HCT116 (cell line): Measurements from ENCODE around the gene H2AZ2. TPM values are rescaled to one million over a fixed set of nuclear protein-coding genes. Genes with fewer than 3 reads are reported as not detected.
"Not testable (repeated sequence)": the region's sequence is repeated elsewhere in the genome, so short reads cannot be mapped to it uniquely, and the experiment has no call there.

Experiments used
- ATAC-seq: fragments of 200-7000 bp; cut with Tn5 transposase; 2 replicates; pipeline ENCODE4 v1.9.1; 2020; ENCODE audit warnings: mild to moderate bottlenecking, moderate library complexity
- BruUV-seq: library from RNA; stranded (reverse); fragments of 400-500 nt; replicated peaks from 2 replicates; lab custom pipeline; 2021; lab: Mats Ljungman, UMichigan
- CTCF ChIA-PET: fragments of 300-600 bp; sonication (Branson Sonifier 250); formaldehyde crosslinking; loops from one replicate; lab custom pipeline; 2021; ENCODE audit warnings: antibody characterized with exemption; lab: Charles Lee
- POLR2A ChIA-PET: fragments of 300-600, 350-600 bp; sonication (Branson Sonifier 250); formaldehyde crosslinking; loops from one replicate; lab custom pipeline; 2021; ENCODE audit warnings: antibody characterized with exemption; lab: Charles Lee
- RAD21 ChIA-PET, 2 experiments: fragments of 300-600 bp; sonication (Branson Sonifier 250); formaldehyde crosslinking; loops; one replicate each; lab custom pipeline; 2023; ENCODE audit warnings: low total read pairs in 2 of 2; ENCODE audit not compliant: uncharacterized antibody in 2 of 2, unreplicated experiment in 2 of 2, low non-redundant PET in 1 of 2; lab: Charles Lee
- DNase-seq: peaks from one replicate; pipeline ENCODE4 v3.0.0-alpha.2; 2010; ENCODE audit warnings: low read depth, low spot score
- H2AFZ ChIP-seq: fragments of 200-600 bp; shearing (Covaris generic), sonication (generic); 2 replicates; pipeline ENCODE4 v1.6.1; 2017; ENCODE audit warnings: low read depth, mixed run types, mixed read lengths, antibody characterized with exemption, low read length; ENCODE audit not compliant: poor library complexity, severe bottlenecking
- H3K27ac ChIP-seq: 2 replicates; pipeline ENCODE4 v1.5.1; 2012; ENCODE audit warnings: low read depth, low read length
- H3K27me3 ChIP-seq: fragments of 200-600 bp; sonication (generic); 2 replicates; pipeline ENCODE4 v1.6.1; 2016; ENCODE audit warnings: mixed run types, low read length, mixed read lengths; ENCODE audit not compliant: insufficient read depth
- H3K36me3 ChIP-seq, 2 experiments: fragments of 200-500 bp in 1 of 2; fragments of 200-600 bp in 1 of 2; sonication (Bioruptor generic) in 1 of 2; sonication (generic) in 1 of 2; 2 replicates each; pipeline versions ENCODE4 v1.5.1 to v1.6.1; 2014 to 2016; ENCODE audit warnings: low read length in 2 of 2, inconsistent platforms in 1 of 2, mixed read lengths in 1 of 2, mixed run types in 1 of 2; ENCODE audit not compliant: insufficient read depth in 2 of 2, control insufficient read depth in 1 of 2
- H3K4me1 ChIP-seq, 2 experiments: fragments of 200-600 bp in 1 of 2; sonication (generic) in 1 of 2; 2 replicates each; pipeline versions ENCODE4 v1.5.1 to v1.6.1; 2012 to 2017; ENCODE audit warnings: low read length in 2 of 2, inconsistent platforms in 1 of 2, mild to moderate bottlenecking in 1 of 2, mixed read lengths in 1 of 2, mixed run types in 1 of 2, moderate library complexity in 1 of 2; ENCODE audit not compliant: insufficient read depth in 2 of 2, control insufficient read depth in 1 of 2
- H3K4me2 ChIP-seq: fragments of 200-600 bp; sonication (generic); 2 replicates; pipeline ENCODE4 v1.6.1; 2017; ENCODE audit warnings: mixed run types, low read length, mixed read lengths
- H3K4me3 ChIP-seq, 2 experiments: fragments of 200-600 bp in 1 of 2; sonication (generic) in 1 of 2; replicated peaks in 1 of 2; 2 replicates each; pipeline ENCODE4 v1.5.1; 2011 to 2016; ENCODE audit warnings: low read length in 2 of 2, control low read depth in 1 of 2, low read depth in 1 of 2, mild to moderate bottlenecking in 1 of 2, mixed read lengths in 1 of 2, mixed run types in 1 of 2
- H3K79me2 ChIP-seq: fragments of 200-600 bp; sonication (generic); 2 replicates; pipeline ENCODE4 v1.6.1; 2017; ENCODE audit warnings: mild to moderate bottlenecking, mixed run types, low read length, moderate library complexity, mixed read lengths; ENCODE audit not compliant: insufficient read depth
- H3K9ac ChIP-seq: fragments of 200-600 bp; sonication (generic); 2 replicates; pipeline ENCODE4 v1.6.1; 2016; ENCODE audit warnings: low read length, mixed read lengths
- H3K9me2 ChIP-seq: fragments of 200-600 bp; sonication (generic), shearing (Covaris generic); 2 replicates; pipeline ENCODE4 v1.6.1; 2017; ENCODE audit warnings: mixed run types, mild to moderate bottlenecking, moderate library complexity; ENCODE audit not compliant: insufficient read depth
- H3K9me3 ChIP-seq, 2 experiments: fragments of 200-500 bp in 1 of 2; fragments of 200-600 bp in 1 of 2; sonication (Bioruptor generic) in 1 of 2; sonication (generic) in 1 of 2; 2 replicates each; pipeline ENCODE4 v1.6.1; 2014 to 2017; ENCODE audit warnings: low read length in 2 of 2, mixed read lengths in 2 of 2, inconsistent platforms in 1 of 2, low read depth in 1 of 2, mild to moderate bottlenecking in 1 of 2, mixed run types in 1 of 2, moderate library complexity in 1 of 2; ENCODE audit not compliant: control insufficient read depth in 1 of 2, insufficient read depth in 1 of 2
- H4K20me1 ChIP-seq: fragments of 200-600 bp; sonication (generic), shearing (Covaris generic); 2 replicates; pipeline ENCODE4 v1.6.1; 2017; ENCODE audit warnings: mixed run types, mild to moderate bottlenecking, moderate library complexity; ENCODE audit not compliant: insufficient read depth
- FOSL1 ChIP-seq: IDR thresholded peaks from 2 replicates; pipeline ENCODE4 v1.6.1; 2012; ENCODE audit warnings: low read depth
- JUND ChIP-seq: IDR thresholded peaks from 2 replicates; pipeline ENCODE4 v1.6.1; 2012
- SIN3A ChIP-seq: IDR thresholded peaks from 2 replicates; pipeline ENCODE4 v1.6.1; 2012; ENCODE audit warnings: low read depth
- SP1 ChIP-seq: IDR thresholded peaks from 2 replicates; pipeline ENCODE4 v1.6.1; 2012; ENCODE audit warnings: low read depth
- TCF7L2 ChIP-seq: IDR thresholded peaks from 2 replicates; pipeline ENCODE4 v1.7.0; 2011; ENCODE audit warnings: borderline replicate concordance, inconsistent platforms; ENCODE audit not compliant: insufficient read depth, insufficient read length; ENCODE audit errors: extremely low read depth
- intact Hi-C: fragments of 100-400 bp; cut with micrococcal nuclease; formaldehyde crosslinking; loops from 2 replicates; pipeline ENCODE4 v1.10.0; 2022
- total RNA-seq: library from RNA; stranded (reverse); gene quantifications from one replicate; pipeline ENCODE4 v1.2.1, GENCODE V29; 2021; ENCODE audit not compliant: unreplicated experiment
- TF ChIP-seq, protein P1 (sequence below): IDR thresholded peaks from 2 replicates; pipeline ENCODE4 v1.6.1; 2012

The H2AZ2 gene
- total RNA-seq, 1 experiment from 2014 or later, result 226 TPM

DNA sequence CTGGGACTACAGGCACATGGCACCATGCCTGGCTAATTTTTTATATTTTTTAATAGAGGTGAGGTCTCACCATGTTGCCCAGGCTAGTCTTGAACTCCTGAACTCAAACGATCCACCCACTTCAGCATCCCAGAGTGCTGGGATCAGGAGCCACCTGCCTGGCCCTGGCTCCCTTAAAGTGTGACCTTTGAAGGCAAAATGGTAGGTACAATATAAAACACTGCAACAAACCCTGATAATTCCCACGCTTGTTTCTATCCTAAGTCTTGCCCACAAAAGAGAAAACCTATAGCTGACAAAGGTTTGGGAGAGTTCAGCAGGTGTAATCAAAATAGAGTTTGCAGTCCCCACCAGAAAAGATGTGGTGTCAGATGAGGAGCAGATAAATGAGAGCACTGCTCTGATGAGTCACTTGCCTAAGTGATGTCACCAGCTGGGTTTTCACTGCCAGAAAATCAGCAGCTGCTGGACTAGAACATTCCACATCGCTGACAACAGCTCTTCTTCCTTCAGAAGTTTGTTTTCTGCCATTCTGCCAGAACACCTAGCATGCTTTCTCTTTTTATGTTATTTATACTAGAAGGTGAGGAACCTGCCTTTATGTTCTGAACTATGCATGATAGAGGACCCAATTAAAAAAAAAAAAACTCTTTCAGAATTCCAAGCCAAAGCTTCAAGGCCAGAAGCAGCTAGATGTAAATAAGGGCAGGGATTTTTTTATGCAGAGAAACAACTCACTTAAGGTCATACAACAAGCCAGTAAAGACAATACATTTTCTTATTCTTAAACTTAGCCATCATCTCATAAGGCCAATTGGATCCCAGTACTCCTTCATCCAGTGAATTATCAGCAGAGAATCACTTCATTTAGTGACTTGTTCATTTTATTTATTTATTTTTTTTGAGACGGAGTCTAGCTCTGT, 19.4 kb upstream of the H2AZ2 start:
- BruUV-seq, result no TSS peak
- intact Hi-C loops, result no loop called here
- ChIA-PET POLR2A (interaction anchor here (0.9 kb wide), 1 partner anchor 19 kb away, joined by 4 read pairs; the partner anchor contains the start of gene H2AZ2), CTCF (interaction anchor here (1.0 kb wide), 2 partner anchors 9 to 11 kb away, joined by 3 to 5 read pairs; no protein-coding TSS in a partner anchor), RAD21 (no interaction called here)
- Histone ChIP-seq H2AFZ (peak overlapping the region; percentile 35), H3K27ac (no peak overlapping the region), H3K9ac (no peak overlapping the region), H3K27me3 (no peaks in the 10 kb centered on the region), H3K9me2 (no peaks in the 10 kb centered on the region), H3K4me2 (peak overlapping the region; percentile 13; the same call in 1 of the 2 replicates), H3K79me2 (no peaks in the 10 kb centered on the region), H3K9me3 (no peaks in the 10 kb centered on the region), H4K20me1 (no peaks in the 10 kb centered on the region), H3K4me1 (peaks cover 6 to 9% of the 10 kb centered on the region in 2 experiments), H3K4me3 (no peak overlapping the region), H3K36me3 (no peaks in the 10 kb centered on the region)
- DNase-seq (peak; percentile 19), ATAC-seq (peak; percentile 38; the same call in 1 of the 2 replicates)
- TF ChIP-seq FOSL1 (peak; percentile 22; the same call in 1 of the 2 replicates), TCF7L2 (no peak), SIN3A (no peak), JUND (peak; percentile 50), SP1 (no peak)
- TF ChIP-seq, protein P1, sequence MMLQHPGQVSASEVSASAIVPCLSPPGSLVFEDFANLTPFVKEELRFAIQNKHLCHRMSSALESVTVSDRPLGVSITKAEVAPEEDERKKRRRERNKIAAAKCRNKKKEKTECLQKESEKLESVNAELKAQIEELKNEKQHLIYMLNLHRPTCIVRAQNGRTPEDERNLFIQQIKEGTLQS, result 0 out of 2 replicates have a peak, but pooled peaks have one; percentile 38

DNA sequence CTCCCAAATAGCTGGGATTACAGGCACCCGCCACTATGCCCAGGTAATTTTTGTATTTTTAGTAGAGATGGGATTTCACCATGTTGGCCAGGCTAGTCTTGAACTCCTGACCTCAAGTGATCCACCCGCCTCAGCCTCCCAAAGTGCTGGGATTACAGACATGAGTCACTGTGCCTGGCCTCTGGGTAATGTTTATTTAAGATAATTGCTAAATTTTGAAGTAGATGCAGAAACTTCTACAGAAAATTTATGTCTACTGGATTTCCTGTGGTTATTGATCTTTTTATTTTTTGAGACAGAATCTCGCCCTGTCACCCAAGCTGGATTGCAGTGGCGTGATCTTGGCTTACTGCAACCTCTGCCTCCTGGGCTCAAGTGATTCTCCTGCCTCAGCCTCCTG, 14.1 kb upstream of the H2AZ2 start:
- H4K20me1 ChIP-seq, H3K27ac ChIP-seq, intact Hi-C loops, H3K9ac ChIP-seq, H3K9me2 ChIP-seq, H3K36me3 ChIP-seq, H3K9me3 ChIP-seq, H3K27me3 ChIP-seq, DNase-seq, BruUV-seq, H2AFZ ChIP-seq, RAD21 ChIA-PET, H3K4me3 ChIP-seq, ATAC-seq, H3K79me2 ChIP-seq: not testable (repeated sequence)
- Histone ChIP-seq H3K4me1 (peaks cover 3 to 14% of the 10 kb centered on the region in 2 experiments; a peak in 3 of 4 replicates), H3K4me2 (peak overlapping the region; percentile 13)
- POLR2A ChIA-PET, result interaction anchor here (0.7 kb wide), 1 partner anchor 14 kb away, joined by 3 read pairs; the partner anchor contains the start of gene H2AZ2
- CTCF ChIA-PET, result interaction anchor here (0.7 kb wide), 1 partner anchor 274 kb away, joined by 3 read pairs; no protein-coding TSS in a partner anchor
